ENCODE results near the gene SAA4. TPM values are rescaled to one million over a fixed set of nuclear protein-coding genes. Genes with fewer than 3 reads are reported as not detected.

The SAA4 gene, protein sequence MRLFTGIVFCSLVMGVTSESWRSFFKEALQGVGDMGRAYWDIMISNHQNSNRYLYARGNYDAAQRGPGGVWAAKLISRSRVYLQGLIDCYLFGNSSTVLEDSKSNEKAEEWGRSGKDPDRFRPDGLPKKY
- not detected in 2 replicates for polyA plus RNA-seq (2011; rRNA removed)
- polyA plus RNA-seq (2012; cell fraction: cytosol; rRNA removed): not detected in 2 replicates
- polyA plus RNA-seq (2012; cell fraction: nucleus; rRNA removed): not detected in 2 replicates
- not detected in 3 replicates for polyA plus RNA-seq (2017; fragmentation: RNase III; extraction: RNeasy Plus Mini Kit Qiagen cat#74134 plus additional on column Dnase treatment)
- polyA minus RNA-seq (2011; rRNA and poly(A)+ RNA removed): not detected in 2 replicates

DNA sequence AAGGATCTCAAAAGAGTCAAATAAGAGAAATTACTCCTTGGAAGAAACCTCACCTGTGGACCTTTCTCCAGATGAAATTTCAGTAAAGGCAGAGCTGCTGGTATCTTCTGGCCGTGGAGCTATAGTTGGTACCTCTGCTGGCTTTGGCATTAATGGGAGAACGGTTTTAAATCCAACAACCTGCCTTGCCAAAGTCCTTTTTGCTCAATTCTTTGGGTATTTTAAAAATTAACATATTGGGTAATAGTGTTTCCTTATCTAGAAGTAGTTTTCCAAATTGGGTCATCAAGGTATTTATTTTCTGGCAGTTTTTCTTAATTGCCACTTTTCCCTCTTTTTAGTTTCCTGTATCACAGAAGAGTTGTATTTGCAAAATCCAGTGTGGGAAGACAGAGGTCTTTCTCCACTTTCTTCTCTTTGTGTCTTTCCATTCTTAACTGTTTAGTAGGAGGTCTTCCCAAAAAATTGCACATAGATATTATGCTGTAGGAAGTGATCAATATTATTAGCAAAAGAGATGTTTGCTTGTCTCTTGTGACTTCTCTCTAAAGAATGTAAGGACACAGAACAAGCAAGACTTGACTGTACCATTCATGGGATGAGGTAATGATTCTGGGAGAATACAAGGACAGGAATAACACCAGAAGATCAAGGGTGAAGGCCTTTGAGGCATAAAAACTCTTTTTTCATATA is at the start of gene SAA4:
TSS of gene SAA4 (minus strand) at position 139 of the 693 bp plus-strand sequence. CDS start 876 bp downstream, outside the sequence.
- H3K9me3 ChIP-seq: no peaks in the 10 kb centered on the region
- H3K27ac ChIP-seq: no peak within 1 kb of the TSS
- ChIA-PET POLR2A (no interaction called here), CTCF (interaction anchor here (1.7 kb wide), 1 partner anchor 9 kb away, joined by 4 read pairs; no protein-coding TSS in a partner anchor)
- no peak for DNase-seq (ENCODE audit: low read depth in 1 of 2, low spot score in 1 of 2)
- no peak within 1 kb of the TSS for H3K4me2 ChIP-seq
- WGBS (ENCODE audit: missing lambda C conversion rate): 12% methylated on average over 2 of the region's 2 CpGs
- no peaks in the 10 kb centered on the region for H3K4me1 ChIP-seq
- H3K4me3 ChIP-seq: no peak within 1 kb of the TSS
- ATAC-seq: no peak
- no peak for FAIRE-seq
- TF ChIP-seq KDM1A (IDR thresholded peaks at IDR 0.05; ENCODE audit: low read depth) (no peak), HOXB13 (CRISPR knock-in tag; IDR thresholded peaks at IDR 0.05; ENCODE audit: low read depth) (no peak), ESRRA (IDR thresholded peaks at IDR 0.05; ENCODE audit: borderline replicate concordance, low read length) (no peak), TP53 (CRISPR knock-in tag; IDR thresholded peaks at IDR 0.05) (no peak), HMGXB4 (CRISPR knock-in tag; IDR thresholded peaks at IDR 0.05; ENCODE audit: borderline replicate concordance) (no peak), HEYL (CRISPR knock-in tag; IDR thresholded peaks at IDR 0.05) (no peak), EP300 (IDR thresholded peaks at IDR 0.05) (no peak), RAD21 (conservative IDR thresholded peaks at IDR 0.05 in 1 of 2, IDR thresholded peaks at IDR 0.05 in 1 of 2) (no peak), ZNF302 (CRISPR knock-in tag; IDR thresholded peaks at IDR 0.05) (no peak)
- TF ChIP-seq, protein P1, sequence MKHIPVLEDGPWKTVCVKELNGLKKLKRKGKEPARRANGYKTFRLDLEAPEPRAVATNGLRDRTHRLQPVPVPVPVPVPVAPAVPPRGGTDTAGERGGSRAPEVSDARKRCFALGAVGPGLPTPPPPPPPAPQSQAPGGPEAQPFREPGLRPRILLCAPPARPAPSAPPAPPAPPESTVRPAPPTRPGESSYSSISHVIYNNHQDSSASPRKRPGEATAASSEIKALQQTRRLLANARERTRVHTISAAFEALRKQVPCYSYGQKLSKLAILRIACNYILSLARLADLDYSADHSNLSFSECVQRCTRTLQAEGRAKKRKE (CRISPR knock-in tag; IDR thresholded peaks at IDR 0.05; ENCODE audit: low read depth): no peak

DNA sequence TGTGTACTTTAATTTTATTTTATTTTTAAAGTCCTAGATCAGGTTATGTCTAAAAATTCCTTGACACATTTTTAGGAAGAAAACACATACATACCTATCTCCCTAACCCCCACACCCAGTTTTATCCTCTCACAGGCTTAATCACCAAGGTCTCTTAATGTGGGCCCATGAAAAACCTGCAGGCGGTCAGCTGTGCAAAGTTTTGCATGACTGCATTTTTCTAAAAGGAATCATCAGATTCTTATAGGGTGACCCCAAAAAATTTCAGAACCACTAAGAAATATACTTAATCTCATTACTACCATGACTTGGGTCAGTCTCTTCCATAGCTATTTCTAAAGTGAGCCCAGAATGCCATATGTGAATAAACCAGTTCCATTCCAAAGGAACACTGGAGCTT is 49.2 kb upstream of the SAA4 start:
- DNase-seq (ENCODE audit: low read depth in 1 of 2, low spot score in 1 of 2) (no peak), FAIRE-seq (no peak), ATAC-seq (no peak)
- ChIA-PET CTCF (interaction anchor here (0.8 to 1.3 kb wide), 3 partner anchors 10 to 20 kb away, joined by 3 to 5 read pairs (median 3); no protein-coding TSS in a partner anchor), POLR2A (no interaction called here)
- TF ChIP-seq RCOR1 (IDR thresholded peaks at IDR 0.05; ENCODE audit: low read depth, low read length) (no peak), HMGXB4 (CRISPR knock-in tag; IDR thresholded peaks at IDR 0.05; ENCODE audit: borderline replicate concordance) (no peak), HES2 (IDR thresholded peaks at IDR 0.05) (no peak), GATA3 (IDR thresholded peaks at IDR 0.05; ENCODE audit: borderline replicate concordance) (no peak), SREBF2 (IDR thresholded peaks at IDR 0.05) (no peak), SMC3 (IDR thresholded peaks at IDR 0.05) (no peak), NPAS2 (CRISPR knock-in tag; IDR thresholded peaks at IDR 0.05; ENCODE audit: borderline replicate concordance) (no peak), HEYL (CRISPR knock-in tag; IDR thresholded peaks at IDR 0.05) (no peak)
- TF ChIP-seq, protein P2, sequence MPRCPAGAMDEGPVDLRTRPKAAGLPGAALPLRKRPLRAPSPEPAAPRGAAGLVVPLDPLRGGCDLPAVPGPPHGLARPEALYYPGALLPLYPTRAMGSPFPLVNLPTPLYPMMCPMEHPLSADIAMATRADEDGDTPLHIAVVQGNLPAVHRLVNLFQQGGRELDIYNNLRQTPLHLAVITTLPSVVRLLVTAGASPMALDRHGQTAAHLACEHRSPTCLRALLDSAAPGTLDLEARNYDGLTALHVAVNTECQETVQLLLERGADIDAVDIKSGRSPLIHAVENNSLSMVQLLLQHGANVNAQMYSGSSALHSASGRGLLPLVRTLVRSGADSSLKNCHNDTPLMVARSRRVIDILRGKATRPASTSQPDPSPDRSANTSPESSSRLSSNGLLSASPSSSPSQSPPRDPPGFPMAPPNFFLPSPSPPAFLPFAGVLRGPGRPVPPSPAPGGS (IDR thresholded peaks at IDR 0.05): no peak
- Histone ChIP-seq H3K27ac (no peak overlapping the region), H3K9me3 (no peaks in the 10 kb centered on the region), H3K4me1 (no peaks in the 10 kb centered on the region), H3K4me2 (no peak overlapping the region), H3K4me3 (no peak overlapping the region)
- WGBS (ENCODE audit: missing lambda C conversion rate): 84% methylated on average over 1 of the region's 1 CpG
